Measurements from ENCODE around the gene MDM2. TPM values are rescaled to one million over a fixed set of nuclear protein-coding genes. Genes with fewer than 3 reads are reported as not detected.

MDM2 gene
- total RNA-seq, 4 donors from 2014 or later, result 99.8 to 117 (median 107) TPM

DNA sequence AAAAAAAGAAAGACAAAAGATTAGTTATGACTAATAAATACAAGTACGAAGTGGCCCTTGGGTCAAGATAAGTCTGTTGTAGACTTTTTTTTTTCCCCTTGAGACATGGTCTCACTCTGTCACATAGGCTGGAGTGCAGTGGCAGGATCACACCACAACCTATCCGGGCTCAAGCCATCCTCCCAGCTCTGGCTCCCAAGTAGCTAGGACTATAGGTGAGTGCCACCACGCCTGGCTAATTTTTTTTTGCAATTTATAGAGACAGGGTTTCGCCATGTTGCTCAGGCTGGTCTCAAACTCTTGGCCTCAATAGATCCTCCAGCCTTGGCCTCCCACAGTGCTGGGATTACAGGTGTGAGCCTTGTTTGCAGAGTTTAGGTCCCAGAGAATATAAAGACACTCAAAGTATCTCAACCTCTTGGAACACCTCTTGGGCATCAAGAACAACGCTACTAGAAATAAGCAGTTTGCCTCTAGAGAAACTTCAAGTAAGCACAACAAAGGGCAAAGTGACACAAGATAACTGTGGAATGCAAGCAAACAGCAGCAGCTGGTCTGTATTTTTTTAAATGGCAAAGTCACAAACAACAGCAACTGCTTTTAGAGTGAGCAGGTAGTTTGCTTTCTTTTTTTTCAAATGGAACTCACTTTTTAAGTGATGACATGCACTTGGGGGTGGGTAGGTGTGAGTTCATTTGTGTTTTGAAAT lies 3.9 kb upstream of the MDM2 start:
- TF ChIP-seq CTCF (IDR thresholded peaks at IDR 0.05; ENCODE audit: low read depth), result no peak

DNA sequence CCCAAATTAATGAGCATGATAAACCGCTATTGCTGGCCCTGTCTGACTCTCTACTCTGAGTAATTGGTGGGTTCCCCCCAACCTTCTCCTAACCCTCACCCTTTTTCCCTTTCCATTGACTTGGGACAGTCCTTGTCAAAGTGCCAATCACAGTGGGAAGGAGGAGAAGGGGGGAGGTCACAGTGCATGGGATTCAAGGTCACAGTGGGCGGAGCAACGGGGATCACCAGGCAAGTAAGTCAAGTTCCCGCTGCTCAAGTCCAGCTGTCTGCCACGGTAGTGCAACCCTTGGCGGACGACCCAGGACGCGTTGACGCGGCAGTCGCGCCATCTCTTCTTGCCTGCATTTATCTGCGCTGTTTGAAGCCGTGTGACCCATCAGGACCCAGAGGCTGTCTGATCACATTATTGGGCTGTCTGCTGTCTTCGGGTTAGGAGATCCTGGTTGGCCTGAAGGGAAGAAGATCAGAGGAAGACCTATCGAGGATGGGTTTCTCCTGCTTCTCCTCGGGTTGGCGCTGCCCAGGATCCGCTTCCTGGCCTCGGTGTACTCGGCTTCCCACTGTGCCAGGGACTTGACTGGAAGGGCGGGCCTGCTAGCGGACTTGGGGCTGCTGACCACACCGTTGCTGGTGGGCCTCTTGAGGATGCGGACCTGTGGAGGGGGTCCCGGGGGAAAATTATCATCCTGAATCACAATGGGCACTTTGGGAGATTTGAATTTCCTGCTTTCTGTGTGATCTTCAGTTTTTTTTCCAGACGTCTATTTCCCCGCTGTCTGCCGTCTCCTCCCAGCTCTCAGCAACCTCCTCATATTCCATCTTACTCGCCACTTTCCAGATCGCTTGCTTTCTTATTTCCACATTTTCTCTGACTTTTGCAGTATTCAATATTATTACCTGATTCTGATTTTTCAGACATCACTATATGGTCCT lies 3.1 kb upstream of the MDM2 start:
- TF ChIP-seq CTCF (IDR thresholded peaks at IDR 0.05; ENCODE audit: low read depth), result no peak

DNA sequence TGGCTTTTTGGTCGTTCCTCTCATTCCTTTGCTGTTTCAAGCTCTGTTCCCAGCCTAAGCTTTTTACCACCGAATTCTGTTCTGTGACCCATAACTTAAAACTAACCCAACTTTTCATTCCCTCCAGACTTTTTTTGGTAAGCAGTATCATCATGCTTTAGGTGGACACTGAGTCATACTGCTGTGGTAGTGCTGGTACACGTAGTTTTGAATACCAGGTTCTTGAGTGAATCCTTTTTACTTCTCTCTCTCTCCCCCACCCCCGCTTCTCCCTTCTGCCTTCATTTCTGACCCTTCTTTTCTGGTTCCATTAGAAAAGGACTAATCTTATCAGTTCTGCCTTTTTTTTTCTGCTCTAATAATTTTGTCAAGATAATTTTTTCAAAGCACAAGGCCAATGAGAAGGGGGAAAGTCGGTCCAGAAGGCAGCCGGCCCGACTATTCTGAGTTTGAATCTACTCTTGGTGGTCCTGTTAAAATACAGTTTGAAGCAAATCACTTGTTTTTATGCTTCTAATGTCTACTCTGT lies 2.3 kb upstream of the MDM2 start:
- no peak for TF ChIP-seq CTCF (IDR thresholded peaks at IDR 0.05; ENCODE audit: low read depth)

DNA sequence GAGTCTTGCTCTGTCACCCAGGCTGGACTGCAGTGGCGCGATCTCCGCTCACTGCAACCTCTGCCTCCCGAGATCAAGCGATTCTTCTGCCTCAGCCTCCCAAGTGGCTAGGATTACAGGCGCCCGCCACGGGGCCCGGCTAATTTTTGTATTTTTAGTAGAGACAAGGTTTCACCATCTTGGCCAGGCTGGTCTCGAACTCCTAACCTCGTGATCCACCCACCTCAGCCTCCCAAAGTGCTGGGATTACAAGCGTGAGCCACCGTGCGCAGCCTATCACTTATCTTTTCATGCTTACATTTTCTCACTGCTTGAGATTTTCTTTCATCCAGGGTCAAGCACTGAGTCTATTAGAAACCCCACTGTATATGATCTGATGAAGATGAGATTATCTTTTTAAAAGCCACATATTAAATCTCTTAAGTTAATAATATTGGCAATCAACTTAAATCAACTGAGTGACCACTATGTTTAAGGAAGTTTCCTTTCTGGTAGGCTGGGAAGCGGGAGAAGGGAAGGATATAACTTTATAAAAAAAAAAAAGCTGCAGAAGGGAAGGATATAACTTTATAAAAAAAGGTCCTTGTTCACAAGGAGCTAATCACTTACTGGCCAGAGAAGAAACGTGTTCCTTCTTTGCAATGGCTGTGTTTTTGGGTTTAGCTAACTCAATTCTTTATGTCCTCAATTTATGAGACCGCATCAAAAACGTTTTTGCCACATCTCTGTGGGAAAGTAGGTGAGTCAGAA lies 1.3 kb upstream of the MDM2 start:
- no peak for TF ChIP-seq CTCF (IDR thresholded peaks at IDR 0.05; ENCODE audit: low read depth)

DNA sequence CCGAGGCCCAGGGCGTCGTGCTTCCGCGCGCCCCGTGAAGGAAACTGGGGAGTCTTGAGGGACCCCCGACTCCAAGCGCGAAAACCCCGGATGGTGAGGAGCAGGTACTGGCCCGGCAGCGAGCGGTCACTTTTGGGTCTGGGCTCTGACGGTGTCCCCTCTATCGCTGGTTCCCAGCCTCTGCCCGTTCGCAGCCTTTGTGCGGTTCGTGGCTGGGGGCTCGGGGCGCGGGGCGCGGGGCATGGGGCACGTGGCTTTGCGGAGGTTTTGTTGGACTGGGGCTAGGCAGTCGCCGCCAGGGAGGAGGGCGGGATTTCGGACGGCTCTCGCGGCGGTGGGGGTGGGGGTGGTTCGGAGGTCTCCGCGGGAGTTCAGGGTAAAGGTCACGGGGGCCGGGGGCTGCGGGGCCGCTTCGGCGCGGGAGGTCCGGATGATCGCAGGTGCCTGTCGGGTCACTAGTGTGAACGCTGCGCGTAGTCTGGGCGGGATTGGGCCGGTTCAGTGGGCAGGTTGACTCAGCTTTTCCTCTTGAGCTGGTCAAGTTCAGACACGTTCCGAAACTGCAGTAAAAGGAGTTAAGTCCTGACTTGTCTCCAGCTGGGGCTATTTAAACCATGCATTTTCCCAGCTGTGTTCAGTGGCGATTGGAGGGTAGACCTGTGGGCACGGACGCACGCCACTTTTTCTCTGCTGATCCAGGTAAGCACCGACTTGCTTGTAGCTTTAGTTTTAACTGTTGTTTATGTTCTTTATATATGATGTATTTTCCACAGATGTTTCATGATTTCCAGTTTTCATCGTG lies 612 bp downstream of the MDM2 start:
- no peak for TF ChIP-seq CTCF (IDR thresholded peaks at IDR 0.05; ENCODE audit: low read depth)

DNA sequence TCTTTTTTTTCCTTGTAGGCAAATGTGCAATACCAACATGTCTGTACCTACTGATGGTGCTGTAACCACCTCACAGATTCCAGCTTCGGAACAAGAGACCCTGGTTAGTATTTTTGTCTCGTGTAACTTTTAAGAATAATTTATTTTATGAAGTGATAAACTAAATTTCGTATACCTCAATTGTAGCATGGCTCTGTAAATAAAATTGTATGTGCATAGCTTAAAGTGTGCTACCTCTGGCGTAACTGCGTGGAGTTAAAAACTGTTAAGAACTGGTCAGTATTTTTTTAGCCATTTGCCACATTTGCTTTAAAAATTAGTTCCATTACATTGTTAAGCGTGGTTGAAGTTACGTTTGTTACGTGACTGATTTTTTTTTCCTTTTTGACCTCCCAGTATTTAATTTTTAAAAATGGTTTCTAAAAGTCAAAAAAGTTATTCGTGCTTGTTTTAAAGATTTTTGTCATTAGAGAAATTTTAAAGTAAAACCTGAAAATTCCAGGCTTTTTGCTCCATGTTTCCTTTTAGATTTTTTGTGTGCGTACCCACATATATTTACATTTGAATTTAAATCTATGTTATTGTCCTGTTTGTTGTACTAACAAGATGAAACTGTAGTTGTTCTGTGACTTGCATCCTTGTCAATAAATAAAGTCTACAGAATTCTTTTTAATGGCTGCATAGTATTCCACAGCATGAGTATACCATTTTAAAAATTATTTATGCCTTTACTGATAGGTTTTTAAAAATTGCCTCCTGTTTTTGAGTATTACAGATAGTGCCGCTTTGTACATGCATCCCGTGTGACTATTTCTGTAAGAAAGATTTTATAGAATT lies 1.4 kb downstream of the MDM2 start:
- no peak for TF ChIP-seq CTCF (IDR thresholded peaks at IDR 0.05; ENCODE audit: low read depth)
